ENCODE data around the gene DUSP15.
A peak's percentile ranks its signal among the peaks of the same experiment; 100 is the strongest.

The DUSP15 gene

DNA sequence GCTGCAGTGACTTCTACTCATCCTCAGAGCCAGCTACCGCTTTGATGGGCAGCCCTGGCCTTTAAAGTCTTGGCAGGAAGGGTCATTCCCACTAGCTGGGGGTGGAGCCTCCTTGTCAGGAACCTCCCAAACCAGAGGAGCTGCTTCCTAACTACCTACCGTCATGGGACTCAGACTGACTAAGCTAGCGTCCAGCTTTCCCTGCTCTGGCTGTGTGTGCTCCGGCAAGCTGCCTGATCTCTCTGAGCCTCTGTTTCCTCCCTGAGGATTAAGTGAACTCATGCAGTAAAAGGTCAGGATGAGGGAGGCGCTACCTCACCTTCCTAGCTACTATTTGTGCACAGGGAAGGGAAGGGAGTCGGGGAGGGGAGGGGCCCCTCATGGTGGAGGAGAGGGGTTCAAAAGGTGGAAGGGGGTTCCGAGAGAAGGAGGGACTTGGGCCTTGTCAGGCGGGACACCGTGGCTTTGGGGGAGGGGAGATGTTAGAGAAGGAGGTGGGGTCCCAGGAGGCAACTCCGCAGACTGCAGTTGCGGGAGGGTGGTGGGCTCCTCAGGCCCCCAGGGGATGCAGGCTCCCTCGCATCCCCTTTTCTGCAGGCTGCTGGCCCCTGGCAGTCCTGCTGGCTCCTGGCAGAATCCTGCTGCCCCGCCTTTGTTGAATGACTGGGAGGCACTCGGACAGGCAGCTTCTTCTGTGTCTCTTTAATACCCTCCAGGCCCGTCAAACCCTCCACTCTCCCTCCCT is 9.8 kb downstream of the DUSP15 start:
- DNase-seq (ENCODE audit: low spot score) = peak; percentile 60

DNA sequence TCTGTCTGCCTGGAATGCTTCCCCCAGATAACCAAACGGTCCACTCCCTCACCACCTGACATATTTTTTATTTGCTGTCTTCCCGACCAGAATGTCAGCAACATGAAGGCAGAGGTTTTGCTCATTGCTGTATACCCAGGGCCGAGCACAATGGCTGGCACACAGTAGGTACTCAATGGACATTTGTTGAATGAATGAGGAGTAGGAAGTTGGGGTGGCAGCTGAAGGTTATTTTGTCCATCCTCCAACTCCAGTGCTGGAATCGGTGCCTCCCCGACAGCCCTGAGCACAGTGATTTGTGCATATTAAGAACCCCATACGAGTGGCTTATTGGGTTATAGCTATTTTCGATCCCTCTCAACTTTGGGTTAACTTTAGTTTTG is 10.3 kb downstream of the DUSP15 start:
- DNase-seq (ENCODE audit: low spot score) = no peak

- no peak for DNase-seq (ENCODE audit: low spot score)
Observed at GRCh38 chr20:31859266-31859997, 10.9 kb downstream of the DUSP15 start.

- no peak for DNase-seq (ENCODE audit: low spot score)
Observed at GRCh38 chr20:31858760-31859083, 11.6 kb downstream of the DUSP15 start.

GRCh38 chr20:31857861-31858759 is 12.2 kb downstream of the DUSP15 start:
- no peak for DNase-seq (ENCODE audit: low spot score)

DNA sequence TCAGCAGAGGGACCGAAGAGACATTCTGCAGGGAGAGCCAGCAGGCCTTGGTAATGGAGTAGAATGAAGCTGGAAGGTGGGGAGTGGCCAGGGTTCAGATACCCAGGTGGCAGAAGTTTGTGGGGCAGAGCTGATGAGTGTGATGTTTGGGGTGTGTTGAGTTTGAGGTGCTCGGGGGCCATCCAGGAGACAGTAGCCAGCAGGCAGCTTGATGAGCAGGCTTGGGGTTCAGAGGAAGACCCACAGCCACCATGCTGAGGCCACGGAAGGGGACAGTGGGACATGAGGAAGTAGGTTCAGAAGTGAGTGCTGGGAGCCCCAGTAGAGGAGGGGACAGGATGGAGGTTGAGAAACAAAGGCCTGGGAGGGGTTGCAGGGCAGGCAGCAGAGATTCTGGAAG is 13.8 kb downstream of the DUSP15 start:
- no peak for DNase-seq (ENCODE audit: low spot score)

DNA sequence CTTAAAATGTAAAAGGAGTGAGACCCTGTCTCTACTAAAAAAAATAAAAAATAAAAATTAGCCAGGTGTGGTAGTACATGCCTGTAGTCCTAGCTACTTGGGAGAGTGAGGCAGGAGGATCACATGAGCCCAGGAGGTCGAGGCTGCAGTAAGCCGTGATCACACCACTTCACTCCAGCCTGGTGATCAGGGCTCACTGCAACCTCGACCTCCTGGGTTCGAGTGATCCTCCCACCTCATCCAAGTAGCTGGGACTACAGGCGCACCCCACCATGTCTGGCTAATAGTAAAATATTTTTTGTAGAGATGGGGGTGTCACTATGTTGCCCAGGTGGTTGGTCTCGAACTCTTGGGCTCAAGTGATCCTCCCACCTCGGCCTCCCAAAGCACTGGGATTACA is 16.8 kb downstream of the DUSP15 start:
- no peak for DNase-seq (ENCODE audit: low spot score)

GRCh38 chr20:31851240-31851955 is 18.9 kb downstream of the DUSP15 start:
- DNase-seq (ENCODE audit: low spot score) = no peak

DNA sequence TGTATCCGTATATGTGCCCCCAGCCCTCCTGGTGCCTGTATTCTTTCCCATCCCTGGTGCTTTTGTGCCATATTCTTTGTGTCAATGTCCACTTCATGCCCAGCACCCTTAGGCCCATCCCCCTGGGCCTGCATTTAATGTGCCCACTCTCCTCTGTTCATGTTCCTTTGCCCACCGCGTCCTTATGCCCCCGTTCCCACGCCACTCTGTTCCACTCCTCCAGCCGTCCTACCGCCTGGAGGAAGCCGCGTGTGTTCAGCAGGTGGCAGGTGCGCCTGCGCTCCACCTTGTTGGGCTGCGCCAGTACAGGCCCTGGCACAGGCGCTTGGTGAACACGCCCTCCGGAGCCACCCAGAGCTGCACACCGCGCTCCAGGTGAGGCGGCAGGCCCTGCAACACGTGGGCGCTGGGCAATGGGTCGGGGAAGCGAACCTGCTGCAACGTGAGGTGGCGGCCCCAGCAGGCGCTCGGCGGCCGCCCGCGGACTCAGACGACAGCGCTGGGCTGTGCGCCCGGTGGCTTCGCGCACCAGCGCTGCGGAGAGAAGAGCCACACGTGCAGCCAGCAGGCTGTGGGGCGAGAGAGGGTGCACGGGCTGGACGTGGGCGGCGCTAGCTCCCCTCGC is 20.9 kb downstream of the DUSP15 start:
- DNase-seq (ENCODE audit: low spot score) = no peak

DNA sequence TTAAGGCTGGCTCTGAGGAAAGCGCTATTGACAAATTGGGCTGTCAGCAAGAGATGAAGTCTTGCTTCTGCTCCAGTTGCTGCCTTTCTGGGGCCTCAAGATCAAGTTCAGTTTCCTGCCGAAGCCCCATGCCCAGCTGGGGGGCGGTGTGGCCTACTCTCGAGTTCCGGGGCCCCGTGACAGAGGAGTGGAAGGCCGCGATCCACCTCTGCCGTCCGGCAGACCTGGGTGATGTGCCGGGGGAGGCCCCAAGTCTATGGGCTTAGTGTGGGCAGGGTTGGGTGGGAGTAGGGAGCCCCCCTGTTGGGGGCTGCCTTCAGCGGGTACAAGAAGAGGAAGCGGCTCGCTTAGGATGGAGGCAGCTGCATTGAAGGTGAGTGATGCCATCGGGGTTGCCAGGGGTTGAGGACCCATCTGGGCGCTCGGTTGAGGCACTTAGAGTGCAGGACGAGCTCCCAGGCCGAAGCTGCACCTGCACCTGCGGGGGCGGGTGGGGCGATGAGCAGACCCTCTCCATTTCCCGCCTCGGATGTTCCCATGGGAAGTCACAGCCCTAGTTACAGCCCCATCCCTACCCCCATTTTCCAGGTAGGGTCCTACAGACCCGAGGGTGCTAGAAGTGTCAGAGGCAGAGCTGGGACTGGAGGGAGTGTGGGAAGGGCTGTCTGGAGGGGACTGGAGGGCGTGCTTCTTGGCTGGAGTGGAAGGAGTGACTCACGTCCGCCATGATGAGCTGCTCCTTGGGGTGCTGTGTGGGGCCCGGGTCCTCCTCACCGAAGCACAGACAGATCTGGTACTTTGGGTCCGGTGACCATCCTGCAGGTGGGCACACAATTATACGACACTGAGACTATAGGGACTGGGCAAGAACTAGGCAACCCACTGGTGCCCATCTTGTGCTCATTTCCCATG is 22.0 kb downstream of the DUSP15 start:
- DNase-seq (ENCODE audit: low spot score) = no peak

DNA sequence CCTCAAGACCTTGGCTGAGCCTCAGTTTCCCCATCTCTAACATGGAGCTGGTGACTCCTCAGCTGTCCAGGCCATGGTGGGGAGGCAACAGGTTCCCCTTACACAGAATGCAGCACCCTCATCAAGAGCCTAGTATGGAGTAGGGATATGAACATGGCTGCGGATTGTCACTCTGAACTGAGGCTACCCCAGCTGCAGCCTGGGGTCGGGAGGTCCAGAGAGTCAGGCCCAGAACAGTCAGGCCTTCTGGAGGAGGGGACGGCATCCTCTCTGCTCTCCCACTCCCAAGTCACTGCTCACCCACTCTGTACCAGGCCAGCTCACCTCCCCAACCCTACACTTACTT is 23.6 kb downstream of the DUSP15 start:
- DNase-seq (ENCODE audit: low spot score) = no peak

- no peak for DNase-seq (ENCODE audit: low spot score)
Observed at GRCh38 chr20:31845300-31845863, 24.9 kb downstream of the DUSP15 start, which contains the start of gene FOXS1. Gene FOXS1, minus strand, starts transcription at chr20:31845604. Its CDS starts 62 bp downstream, at chr20:31845542.

DNA sequence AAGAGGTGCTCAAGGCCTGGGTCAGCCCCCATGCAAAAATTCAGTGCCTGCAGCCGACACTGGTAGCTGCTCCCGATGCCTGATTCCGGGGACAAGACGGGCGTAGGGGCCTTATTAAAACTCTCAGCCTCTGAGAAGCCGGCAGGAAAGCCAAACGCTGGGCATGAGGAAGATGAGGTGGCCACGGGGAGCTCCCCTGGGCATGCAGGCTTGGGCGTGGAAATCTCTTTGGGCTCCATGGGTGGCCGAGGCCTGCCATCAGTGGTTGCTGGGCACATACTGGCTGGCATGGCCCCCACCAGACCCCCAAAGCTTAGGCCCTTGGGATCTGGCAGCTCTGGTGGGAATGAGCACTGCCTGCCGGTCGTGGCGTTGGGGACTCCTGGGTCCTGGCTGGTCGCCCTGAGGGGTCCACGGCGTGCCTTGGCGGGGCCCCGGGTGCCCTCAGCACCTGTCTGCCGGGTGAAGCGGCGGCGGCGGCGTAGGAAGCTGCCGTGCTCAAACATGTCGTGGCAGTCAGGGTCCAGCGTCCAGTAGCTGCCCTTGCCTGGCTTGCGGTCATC is 25.5 kb downstream of the DUSP15 start:
- DNase-seq (ENCODE audit: low spot score) = no peak

DNA sequence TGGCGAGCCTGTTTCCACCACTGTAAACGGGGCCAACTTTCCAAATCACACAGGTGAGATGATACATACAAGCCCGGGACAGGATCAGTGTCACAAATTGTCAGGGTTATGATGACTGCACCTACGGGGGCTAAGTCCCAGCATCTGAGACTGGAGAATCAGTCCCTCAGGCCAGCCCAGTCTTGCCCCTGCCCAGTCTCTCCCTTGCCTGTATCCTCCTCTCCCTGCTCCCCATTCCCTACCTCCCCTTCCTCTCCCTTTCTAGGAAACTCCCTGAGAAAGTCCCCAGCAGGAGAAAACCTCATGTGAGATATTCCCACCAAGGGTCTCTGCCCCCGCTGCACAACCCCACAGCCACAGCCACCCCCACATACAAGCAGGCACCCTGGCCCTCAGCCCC is 26.4 kb downstream of the DUSP15 start:
- no peak for DNase-seq (ENCODE audit: low spot score)

- no peak for DNase-seq (ENCODE audit: low spot score)
Observed at GRCh38 chr20:31843288-31843687, 27.0 kb downstream of the DUSP15 start.

DNA sequence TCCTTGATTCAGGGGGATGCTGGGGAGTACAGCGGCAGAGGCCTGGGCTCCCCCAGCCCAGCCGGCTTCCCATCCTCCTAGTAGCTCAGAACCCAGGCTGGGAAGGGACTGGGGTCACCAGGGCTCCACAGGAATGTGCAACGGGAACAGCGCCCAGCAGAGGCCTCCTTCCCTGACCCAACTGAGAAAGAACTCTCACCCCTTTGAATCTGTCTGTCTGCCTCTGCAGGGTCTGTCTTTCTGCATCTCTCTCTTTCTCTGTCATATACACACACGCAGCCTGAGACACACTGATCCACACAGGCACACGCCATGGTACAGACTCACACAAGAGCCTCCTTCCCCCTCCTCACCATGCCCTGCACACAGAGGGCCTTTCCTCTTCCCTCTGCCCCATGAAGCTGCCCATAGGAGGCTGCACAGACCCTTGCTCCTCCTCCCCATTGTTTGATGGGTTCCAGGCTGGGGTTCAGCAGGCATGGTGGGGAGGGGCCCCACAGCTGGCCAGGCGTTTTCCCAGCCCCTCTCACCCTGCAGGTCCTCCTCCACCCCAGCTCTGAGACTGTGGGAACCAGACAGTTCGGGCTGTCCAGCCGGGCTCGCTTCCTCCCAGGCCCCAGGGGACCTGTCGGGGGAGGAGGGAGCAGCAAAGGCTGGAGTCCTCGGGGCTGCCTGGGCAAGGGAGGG is 27.7 kb downstream of the DUSP15 start:
- DNase-seq (ENCODE audit: low spot score) = peak; percentile 79

GRCh38 chr20:31841928-31842327 is 28.4 kb downstream of the DUSP15 start:
- peak; percentile 56 for DNase-seq (ENCODE audit: low spot score)

DNA sequence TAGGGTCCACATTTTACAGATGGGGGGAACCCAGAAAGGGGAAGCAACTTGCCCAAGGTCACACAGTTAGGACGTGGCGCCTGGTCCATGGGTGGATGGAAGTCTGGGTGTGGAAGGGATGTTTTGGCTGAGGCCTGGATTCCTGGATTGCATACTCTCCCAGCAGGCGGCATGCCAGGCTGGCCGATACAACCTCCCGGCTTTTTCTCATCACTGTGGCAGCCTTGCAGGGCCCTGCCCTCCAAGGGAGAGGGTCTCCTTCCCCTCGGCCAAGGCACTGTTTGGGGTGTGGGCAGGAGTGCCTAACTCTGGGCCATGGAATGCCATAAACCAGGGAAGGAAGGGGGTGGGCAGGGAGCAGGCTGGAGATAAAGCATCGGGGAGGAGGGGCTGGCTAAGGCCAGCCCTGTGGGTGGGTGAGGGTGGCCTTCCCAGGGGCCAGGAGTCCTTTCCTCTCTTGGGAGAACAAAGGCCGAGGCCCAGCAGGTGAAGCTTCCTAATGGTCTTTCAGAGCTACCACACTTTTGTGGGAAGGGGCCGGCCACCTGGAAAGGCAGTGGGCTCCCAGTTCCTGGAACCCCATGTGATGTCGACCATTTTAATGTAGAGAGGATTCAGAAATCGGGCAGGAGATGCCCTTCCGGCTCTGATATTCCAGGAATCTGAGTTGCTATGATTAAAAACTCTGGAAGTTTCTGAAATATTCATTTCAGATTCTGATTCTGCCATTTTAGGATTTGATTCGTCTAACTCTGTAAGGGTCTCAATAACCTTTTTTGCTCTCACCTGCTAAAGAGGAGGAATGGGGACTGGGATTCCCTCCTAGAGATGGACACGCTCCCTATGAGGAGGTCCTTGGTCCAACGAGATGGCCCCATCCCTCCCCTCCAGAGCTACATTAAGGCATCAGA is 29.2 kb downstream of the DUSP15 start:
- no peak for DNase-seq (ENCODE audit: low spot score)
